ENCODE data around the gene GREB1.

GREB1 gene

GRCh38 chr2:11578986-11579774 is 45.3 kb downstream of the GREB1 start:
- no peak for DNase-seq (ENCODE audit: low read depth in 1 of 2, low spot score in 1 of 2)

- DNase-seq (ENCODE audit: low read depth in 1 of 2, low spot score in 1 of 2): no peak
Observed at GRCh38 chr2:11579867-11580659, 46.2 kb downstream of the GREB1 start.

GRCh38 chr2:11580697-11581096 is 46.9 kb downstream of the GREB1 start:
- DNase-seq (ENCODE audit: low read depth in 1 of 2, low spot score in 1 of 2): no peak

GRCh38 chr2:11581124-11581796 is 47.4 kb downstream of the GREB1 start:
- DNase-seq (ENCODE audit: low read depth in 1 of 2, low spot score in 1 of 2): no peak

GRCh38 chr2:11581797-11582611 is 48.2 kb downstream of the GREB1 start:
- DNase-seq (ENCODE audit: low read depth in 1 of 2, low spot score in 1 of 2): no peak

- DNase-seq (ENCODE audit: low read depth in 1 of 2, low spot score in 1 of 2): no peak
Observed at GRCh38 chr2:11582612-11582861, 48.7 kb downstream of the GREB1 start.

- DNase-seq (ENCODE audit: low read depth in 1 of 2, low spot score in 1 of 2): peak; percentile 17 to 21
Observed at GRCh38 chr2:11582862-11583752, 49.3 kb downstream of the GREB1 start.

- DNase-seq (ENCODE audit: low read depth in 1 of 2, low spot score in 1 of 2): peak in 1 of 2 donors; percentile 69
Observed at GRCh38 chr2:11583840-11584524, 50.1 kb downstream of the GREB1 start.

- DNase-seq (ENCODE audit: low read depth in 1 of 2, low spot score in 1 of 2): no peak
Observed at GRCh38 chr2:11584525-11585056, 50.7 kb downstream of the GREB1 start.

GRCh38 chr2:11585071-11585470 is 51.2 kb downstream of the GREB1 start:
- DNase-seq (ENCODE audit: low read depth in 1 of 2, low spot score in 1 of 2): no peak

- DNase-seq (ENCODE audit: low read depth in 1 of 2, low spot score in 1 of 2): no peak
Observed at GRCh38 chr2:11588228-11589110, 54.6 kb downstream of the GREB1 start.

- DNase-seq (ENCODE audit: low read depth in 1 of 2, low spot score in 1 of 2): no peak
Observed at GRCh38 chr2:11589316-11589940, 55.6 kb downstream of the GREB1 start.

- no peak for DNase-seq (ENCODE audit: low read depth in 1 of 2, low spot score in 1 of 2)
Observed at GRCh38 chr2:11590193-11590592, 56.3 kb downstream of the GREB1 start.

GRCh38 chr2:11591091-11591490 is 57.2 kb downstream of the GREB1 start:
- DNase-seq (ENCODE audit: low read depth in 1 of 2, low spot score in 1 of 2): no peak

GRCh38 chr2:11592671-11593574 is 59.1 kb downstream of the GREB1 start:
- DNase-seq (ENCODE audit: low read depth in 1 of 2, low spot score in 1 of 2): no peak

GRCh38 chr2:11596801-11597200 is 63.0 kb downstream of the GREB1 start:
- DNase-seq (ENCODE audit: low read depth in 1 of 2, low spot score in 1 of 2): no peak
